ENCODE data around the gene CTXN2. TPM values are rescaled to one million over a fixed set of nuclear protein-coding genes. Genes with fewer than 3 reads are reported as not detected.

Gene CTXN2
- total RNA-seq, 4 donors from 2014 or later, result not detected

GRCh38 chr15:48205981-48206380, 14.5 kb downstream of the CTXN2 start, which contains the start of gene SLC12A1:
TSS of gene SLC12A1 (plus strand) at chr15:48206302. CDS start at chr15:48207720, 1,418 bp downstream.
- TF ChIP-seq POLR2A (IDR thresholded peaks at IDR 0.05) (no peak), EP300 (IDR thresholded peaks at IDR 0.05) (no peak)
- TF ChIP-seq, protein P1, sequence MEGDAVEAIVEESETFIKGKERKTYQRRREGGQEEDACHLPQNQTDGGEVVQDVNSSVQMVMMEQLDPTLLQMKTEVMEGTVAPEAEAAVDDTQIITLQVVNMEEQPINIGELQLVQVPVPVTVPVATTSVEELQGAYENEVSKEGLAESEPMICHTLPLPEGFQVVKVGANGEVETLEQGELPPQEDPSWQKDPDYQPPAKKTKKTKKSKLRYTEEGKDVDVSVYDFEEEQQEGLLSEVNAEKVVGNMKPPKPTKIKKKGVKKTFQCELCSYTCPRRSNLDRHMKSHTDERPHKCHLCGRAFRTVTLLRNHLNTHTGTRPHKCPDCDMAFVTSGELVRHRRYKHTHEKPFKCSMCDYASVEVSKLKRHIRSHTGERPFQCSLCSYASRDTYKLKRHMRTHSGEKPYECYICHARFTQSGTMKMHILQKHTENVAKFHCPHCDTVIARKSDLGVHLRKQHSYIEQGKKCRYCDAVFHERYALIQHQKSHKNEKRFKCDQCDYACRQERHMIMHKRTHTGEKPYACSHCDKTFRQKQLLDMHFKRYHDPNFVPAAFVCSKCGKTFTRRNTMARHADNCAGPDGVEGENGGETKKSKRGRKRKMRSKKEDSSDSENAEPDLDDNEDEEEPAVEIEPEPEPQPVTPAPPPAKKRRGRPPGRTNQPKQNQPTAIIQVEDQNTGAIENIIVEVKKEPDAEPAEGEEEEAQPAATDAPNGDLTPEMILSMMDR (IDR thresholded peaks at IDR 0.05), result no peak
- 90 to 94% methylated on average over 1 of the region's 1 CpG for WGBS, 2 donors
- H3K4me1 ChIP-seq, result no peaks in the 10 kb centered on the region
- no peaks in the 10 kb centered on the region for H3K9me3 ChIP-seq
- H3K36me3 ChIP-seq, result no peaks in the 10 kb centered on the region
- H3K27me3 ChIP-seq, result no peaks in the 10 kb centered on the region
- H3K4me3 ChIP-seq, result no peak within 1 kb of the TSS
- DNase-seq (ENCODE audit: low spot score in 2 of 2), result no peak
- no peak within 1 kb of the TSS for H3K27ac ChIP-seq

GRCh38 chr15:48221261-48221660, 29.8 kb downstream of the CTXN2 start:
- Histone ChIP-seq H3K4me1 (no peaks in the 10 kb centered on the region), H3K27me3 (no peaks in the 10 kb centered on the region), H3K36me3 (no peaks in the 10 kb centered on the region), H3K27ac (no peak overlapping the region), H3K4me3 (no peak overlapping the region), H3K9me3 (no peaks in the 10 kb centered on the region)
- 13 to 16% methylated on average over 1 of the region's 1 CpG for WGBS, 2 donors
- DNase-seq (ENCODE audit: low spot score in 2 of 2), result no peak
- no peak for TF ChIP-seq POLR2A (IDR thresholded peaks at IDR 0.05)

DNA sequence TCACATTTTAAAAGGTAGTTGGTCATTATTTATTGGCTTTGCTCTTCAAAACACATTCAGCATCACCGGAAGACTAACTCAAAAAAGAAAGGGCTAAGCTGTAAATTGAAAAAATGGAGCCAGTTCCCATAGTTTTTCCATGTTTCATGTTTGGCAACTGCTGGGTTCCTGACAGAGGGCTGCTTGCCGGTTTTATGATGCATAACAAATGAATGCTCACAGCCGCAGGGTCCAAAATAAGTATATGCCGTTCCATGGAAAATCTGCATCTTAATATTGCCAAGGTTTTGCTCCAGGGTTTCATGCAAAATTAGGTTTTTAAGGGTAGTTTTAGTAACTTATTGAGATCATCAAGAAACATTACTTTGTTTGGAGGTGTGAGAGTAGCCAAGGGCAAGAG, 30.4 kb downstream of the CTXN2 start:
- TF ChIP-seq, protein P1 (IDR thresholded peaks at IDR 0.05), result no peak
- TF ChIP-seq EP300 (IDR thresholded peaks at IDR 0.05), result no peak
- TF ChIP-seq POLR2A (IDR thresholded peaks at IDR 0.05), result no peak
- DNase-seq (ENCODE audit: low spot score in 2 of 2), result no peak

GRCh38 chr15:48222627-48223026, 31.2 kb downstream of the CTXN2 start:
- DNase-seq (ENCODE audit: low spot score in 2 of 2), result no peak
- TF ChIP-seq, protein P1 (IDR thresholded peaks at IDR 0.05), result no peak
- TF ChIP-seq EP300 (IDR thresholded peaks at IDR 0.05) (no peak), POLR2A (IDR thresholded peaks at IDR 0.05) (no peak)
- no peaks in the 10 kb centered on the region for H3K36me3 ChIP-seq
- H3K4me1 ChIP-seq, result no peaks in the 10 kb centered on the region
- no peaks in the 10 kb centered on the region for H3K9me3 ChIP-seq
- WGBS, 2 donors, result 27 to 45% methylated on average over 1 of the region's 1 CpG
- H3K27me3 ChIP-seq, result no peaks in the 10 kb centered on the region
- no peak overlapping the region for H3K27ac ChIP-seq
- H3K4me3 ChIP-seq, result no peak overlapping the region

More for the DNA sequence above, 30.4 kb downstream of the CTXN2 start:
- no peak overlapping the region for H3K4me3 ChIP-seq
- no peak overlapping the region for H3K27ac ChIP-seq
- H3K36me3 ChIP-seq, result no peaks in the 10 kb centered on the region
- no peaks in the 10 kb centered on the region for H3K9me3 ChIP-seq
- H3K4me1 ChIP-seq, result no peaks in the 10 kb centered on the region
- WGBS, 2 donors, result 58 to 66% methylated on average over 4 of the region's 4 CpGs
- H3K27me3 ChIP-seq, result no peaks in the 10 kb centered on the region

GRCh38 chr15:48225771-48226170, 34.3 kb downstream of the CTXN2 start:
- H3K4me3 ChIP-seq, result no peak overlapping the region
- no peak for DNase-seq (ENCODE audit: low spot score in 2 of 2)
- TF ChIP-seq EP300 (IDR thresholded peaks at IDR 0.05) (no peak), POLR2A (IDR thresholded peaks at IDR 0.05) (no peak)
- no peaks in the 10 kb centered on the region for H3K36me3 ChIP-seq
- no peaks in the 10 kb centered on the region for H3K27me3 ChIP-seq
- no peaks in the 10 kb centered on the region for H3K9me3 ChIP-seq
- no peaks in the 10 kb centered on the region for H3K4me1 ChIP-seq
- H3K27ac ChIP-seq, result no peak overlapping the region
- 81 to 93% methylated on average over 3 of the region's 3 CpGs for WGBS, 2 donors

DNA sequence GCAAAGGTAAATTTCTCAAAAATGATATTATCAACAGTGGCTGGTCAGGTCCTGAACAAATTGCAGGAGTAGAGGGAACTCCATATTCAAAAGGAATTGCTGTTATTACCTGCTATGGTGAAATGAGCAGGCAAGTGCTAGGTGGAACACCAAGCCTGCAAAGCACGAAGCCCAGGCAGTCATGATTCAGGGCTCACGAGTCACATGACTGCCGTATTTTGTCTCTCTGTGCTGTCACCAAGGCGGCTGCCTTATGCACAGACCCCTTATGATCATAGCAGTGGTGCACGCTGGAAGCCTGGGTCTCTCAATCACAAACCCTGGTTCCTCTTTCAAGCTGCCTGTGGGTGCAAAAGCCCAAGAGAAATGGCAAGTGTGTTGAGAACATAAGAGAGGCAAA, 39.0 kb downstream of the CTXN2 start:
- Histone ChIP-seq H3K27ac (no peak overlapping the region), H3K4me1 (no peaks in the 10 kb centered on the region), H3K36me3 (no peaks in the 10 kb centered on the region), H3K27me3 (no peaks in the 10 kb centered on the region), H3K4me3 (no peak overlapping the region), H3K9me3 (no peaks in the 10 kb centered on the region)
- TF ChIP-seq, protein P1 (IDR thresholded peaks at IDR 0.05), result no peak
- no peak for TF ChIP-seq EP300 (IDR thresholded peaks at IDR 0.05)
- no peak for TF ChIP-seq POLR2A (IDR thresholded peaks at IDR 0.05)
- WGBS, 2 donors, result 85 to 93% methylated on average over 5 of the region's 5 CpGs
- DNase-seq (ENCODE audit: low spot score in 2 of 2), result no peak
